A549 (cell line): ENCODE data around the gene ABHD5. TPM values are rescaled to one million over a fixed set of nuclear protein-coding genes. Genes with fewer than 3 reads are reported as not detected.

Source experiments
- polyA plus RNA-seq, 4 experiments: library from polyadenylated mRNA; depleted of rRNA in 3 of 4; stranded (reverse); fragments of >200 nt; fragmentation: RNase III in 1 of 4; extraction: RNeasy Plus Mini Kit Qiagen cat#74134 plus additional on column Dnase treatment in 1 of 4; gene quantifications; 2 replicates in 3 of 4; 3 replicates in 1 of 4; pipeline ENCODE4 v1.2.3, GENCODE V29; 2011 to 2017

Gene ABHD5
- polyA plus RNA-seq, 2 of the 4 experiments (the other 2 are of a cell fraction): 16.6 to 17.8 TPM

Other genes with a start within 250 kb of the ABHD5 start
- gene ANO10, start 68.9 kb upstream of the ABHD5 start, polyA plus RNA-seq (2011; rRNA removed): 19.9 and 22.8 TPM in 2 replicates
- 19.9 to 20.8 TPM (median 20.0 TPM) in 3 replicates for gene ANO10, start 68.9 kb upstream of the ABHD5 start, polyA plus RNA-seq (2017; fragmentation: RNase III; extraction: RNeasy Plus Mini Kit Qiagen cat#74134 plus additional on column Dnase treatment)